ENCODE measurements around the gene VPS13A.

The VPS13A gene

DNA sequence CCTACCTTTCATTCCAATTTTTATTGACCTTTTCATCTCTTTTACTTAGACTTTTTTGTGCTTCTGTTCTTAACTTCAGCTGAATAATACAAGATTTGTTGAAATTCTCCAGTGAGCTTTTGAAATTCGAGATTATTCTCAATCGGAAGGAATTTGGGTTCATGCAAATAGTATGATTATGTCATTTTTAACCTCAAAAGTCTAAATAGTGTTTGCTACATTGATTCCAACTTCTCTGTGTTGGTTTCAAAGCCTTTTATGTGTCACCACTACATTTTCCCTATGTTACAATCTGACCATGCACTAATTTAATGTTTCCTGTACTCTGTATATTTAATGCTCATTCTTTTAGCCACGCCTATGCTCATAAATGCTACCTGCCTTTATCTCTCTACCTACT is 44.1 kb downstream of the VPS13A start:
- no peak for DNase-seq (ENCODE audit: low read depth)
- TF ChIP-seq, protein P1, sequence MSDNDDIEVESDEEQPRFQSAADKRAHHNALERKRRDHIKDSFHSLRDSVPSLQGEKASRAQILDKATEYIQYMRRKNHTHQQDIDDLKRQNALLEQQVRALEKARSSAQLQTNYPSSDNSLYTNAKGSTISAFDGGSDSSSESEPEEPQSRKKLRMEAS (IDR thresholded peaks at IDR 0.05; ENCODE audit: low read depth, low read length) = no peak
- no peak for TF ChIP-seq POLR2A (IDR thresholded peaks at IDR 0.05; ENCODE audit: extremely low read depth, insufficient read length)
- TF ChIP-seq MYC (IDR thresholded peaks at IDR 0.05; ENCODE audit: low read depth, low read length) = no peak
- no peak for TF ChIP-seq CTCF (IDR thresholded peaks at IDR 0.05; ENCODE audit: low read depth, low read length)
- H3K4me3 ChIP-seq (ENCODE audit: low read depth, low read length) = no peak overlapping the region

DNA sequence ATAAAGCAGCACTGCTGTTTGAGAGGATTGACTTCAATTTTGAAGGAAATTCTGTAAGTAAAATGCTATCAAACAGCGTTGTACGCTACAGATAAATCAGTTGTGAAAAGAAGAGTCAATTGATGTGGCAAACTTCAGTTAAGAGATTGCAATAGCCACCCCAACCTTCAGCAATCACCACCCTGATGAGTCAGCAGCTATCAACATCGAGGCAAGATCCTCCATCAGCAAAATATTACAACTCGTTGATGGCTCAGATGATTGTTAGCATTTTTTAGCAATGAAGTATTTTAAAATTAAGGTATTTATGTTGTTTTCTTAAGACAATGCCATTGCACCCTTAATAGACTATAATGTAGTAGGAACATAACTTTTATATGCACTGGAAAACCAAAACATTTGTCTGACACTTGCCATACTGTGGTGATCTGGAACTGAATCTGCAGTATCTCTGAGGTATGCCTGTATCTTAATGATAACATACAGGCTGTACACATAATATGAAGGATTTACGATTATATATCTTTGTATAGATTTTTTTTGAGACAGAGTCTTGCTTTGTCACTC is 47.5 kb downstream of the VPS13A start:
- no peak overlapping the region for H3K4me3 ChIP-seq (ENCODE audit: low read depth, low read length)
- DNase-seq (ENCODE audit: low read depth) = peak; percentile 19
- TF ChIP-seq POLR2A (IDR thresholded peaks at IDR 0.05; ENCODE audit: extremely low read depth, insufficient read length) (no peak), CTCF (IDR thresholded peaks at IDR 0.05; ENCODE audit: low read depth, low read length) (no peak)

DNA sequence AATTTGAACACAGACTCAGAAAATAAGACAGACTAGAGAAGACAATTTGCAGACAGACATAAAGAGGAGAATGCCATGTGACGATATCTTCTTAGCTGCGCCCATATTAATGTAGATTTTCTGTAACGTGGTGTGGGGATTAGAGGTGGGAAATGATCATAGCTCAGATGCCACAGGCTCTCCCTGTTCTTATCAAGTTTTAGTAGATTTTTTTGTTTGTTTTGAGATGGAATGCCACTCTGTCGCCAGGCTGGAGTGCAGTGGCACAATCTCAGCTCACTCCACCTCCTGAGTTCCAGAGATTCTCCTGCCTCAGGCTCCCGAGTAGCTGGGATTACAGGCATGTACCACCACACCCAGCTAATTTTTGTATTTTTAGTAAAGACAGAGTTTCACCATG is 59.4 kb downstream of the VPS13A start:
- no peak for DNase-seq (ENCODE audit: low read depth)
- no peak overlapping the region for H3K4me3 ChIP-seq (ENCODE audit: low read depth, low read length)
- no peak for TF ChIP-seq POLR2A (IDR thresholded peaks at IDR 0.05; ENCODE audit: extremely low read depth, insufficient read length)
- no peak for TF ChIP-seq CTCF (IDR thresholded peaks at IDR 0.05; ENCODE audit: low read depth, low read length)
- TF ChIP-seq, protein P1 (IDR thresholded peaks at IDR 0.05; ENCODE audit: low read depth, low read length) = no peak
- TF ChIP-seq MYC (IDR thresholded peaks at IDR 0.05; ENCODE audit: low read depth, low read length) = no peak

DNA sequence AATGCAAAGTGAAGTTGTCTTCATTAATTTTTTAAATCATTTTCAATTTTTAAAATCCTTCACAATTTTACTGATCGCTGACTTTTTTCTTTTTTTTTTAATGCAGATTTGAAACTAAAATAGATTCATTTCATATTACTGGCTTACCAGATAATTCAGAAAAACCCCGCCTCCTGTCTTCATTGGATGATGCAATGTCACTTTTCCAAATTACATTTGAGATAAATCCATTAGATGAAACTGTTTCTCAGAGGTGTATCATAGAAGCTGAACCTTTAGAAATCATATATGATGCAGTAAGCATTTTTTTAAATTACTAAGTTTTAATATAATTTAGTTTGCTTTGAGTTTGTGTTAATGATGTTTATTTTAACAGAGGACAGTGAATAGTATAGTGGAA is 60.6 kb downstream of the VPS13A start:
- H3K4me3 ChIP-seq (ENCODE audit: low read depth, low read length) = no peak overlapping the region
- TF ChIP-seq, protein P1 (IDR thresholded peaks at IDR 0.05; ENCODE audit: low read depth, low read length) = no peak
- TF ChIP-seq CTCF (IDR thresholded peaks at IDR 0.05; ENCODE audit: low read depth, low read length) = no peak
- TF ChIP-seq POLR2A (IDR thresholded peaks at IDR 0.05; ENCODE audit: extremely low read depth, insufficient read length) = no peak
- no peak for TF ChIP-seq MYC (IDR thresholded peaks at IDR 0.05; ENCODE audit: low read depth, low read length)
- DNase-seq (ENCODE audit: low read depth) = no peak

DNA sequence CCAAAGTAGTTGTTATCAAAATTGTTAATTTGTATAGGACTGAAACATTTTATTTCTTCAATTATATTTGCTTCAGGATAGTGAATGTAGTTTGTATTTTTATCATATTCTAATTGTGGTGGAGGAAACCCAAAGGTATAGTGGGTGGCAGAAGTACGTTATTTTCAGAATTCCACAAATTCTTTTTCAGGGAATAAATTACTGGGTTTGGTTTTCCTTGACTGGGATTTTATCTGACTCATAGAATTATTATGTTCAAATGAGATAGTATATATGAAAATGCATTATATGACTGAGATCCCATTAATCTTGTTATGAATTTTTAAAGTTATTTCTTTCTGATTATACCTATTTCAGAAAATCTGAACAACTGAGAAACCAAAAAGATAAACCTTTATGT is 73.7 kb downstream of the VPS13A start:
- TF ChIP-seq POLR2A (IDR thresholded peaks at IDR 0.05; ENCODE audit: extremely low read depth, insufficient read length) = no peak
- TF ChIP-seq MYC (IDR thresholded peaks at IDR 0.05; ENCODE audit: low read depth, low read length) = no peak
- no peak for TF ChIP-seq CTCF (IDR thresholded peaks at IDR 0.05; ENCODE audit: low read depth, low read length)
- TF ChIP-seq, protein P1 (IDR thresholded peaks at IDR 0.05; ENCODE audit: low read depth, low read length) = no peak

DNA sequence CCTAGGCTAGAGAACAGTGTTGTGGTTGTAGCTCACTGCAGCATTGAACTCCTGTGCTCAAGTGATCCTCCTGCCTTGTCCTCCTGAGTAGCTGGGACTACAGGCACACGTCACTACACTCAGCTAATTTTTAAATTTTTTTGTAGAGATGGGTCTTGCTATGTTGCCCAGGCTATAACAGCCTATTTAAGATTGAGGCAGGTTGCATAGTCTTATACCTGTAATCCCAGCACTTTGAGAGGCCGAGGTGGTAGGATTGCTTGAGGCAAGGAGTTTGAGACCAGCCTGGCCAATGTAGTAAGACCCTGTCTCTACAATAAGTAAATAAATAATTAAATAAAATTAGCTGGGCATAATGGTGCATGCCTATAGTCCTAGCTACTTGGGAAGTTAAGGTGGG is 79.9 kb downstream of the VPS13A start:
- H3K4me3 ChIP-seq (ENCODE audit: low read depth, low read length) = no peak overlapping the region
- TF ChIP-seq, protein P1 (IDR thresholded peaks at IDR 0.05; ENCODE audit: low read depth, low read length) = no peak
- no peak for TF ChIP-seq CTCF (IDR thresholded peaks at IDR 0.05; ENCODE audit: low read depth, low read length)
- no peak for TF ChIP-seq MYC (IDR thresholded peaks at IDR 0.05; ENCODE audit: low read depth, low read length)
- no peak for TF ChIP-seq POLR2A (IDR thresholded peaks at IDR 0.05; ENCODE audit: extremely low read depth, insufficient read length)
- no peak for DNase-seq (ENCODE audit: low read depth)

More for the DNA sequence above, 73.7 kb downstream of the VPS13A start:
- no peak for DNase-seq (ENCODE audit: low read depth)
- H3K4me3 ChIP-seq (ENCODE audit: low read depth, low read length) = no peak overlapping the region
